Endothelial cell of umbilical vein (primary cell): ENCODE data around the gene CHMP1B. TPM values are rescaled to one million over a fixed set of nuclear protein-coding genes. Genes with fewer than 3 reads are reported as not detected.
A peak's percentile ranks its signal among the peaks of the same experiment; 100 is the strongest.

ENCODE experiments used
- BruUV-seq: library from RNA; stranded (reverse); fragments of 400-500 nt; replicated peaks from 2 replicates; lab custom pipeline; 2021; lab: Mats Ljungman, UMichigan
- CTCF ChIA-PET: fragments of 300-600, 350-600 bp; sonication (Branson Sonifier 250); formaldehyde crosslinking; loops from one replicate; lab custom pipeline; 2021; ENCODE audit warnings: antibody characterized with exemption, inconsistent platforms; lab: Charles Lee
- POLR2A ChIA-PET: fragments of 300-600, 350-600 bp; sonication (Branson Sonifier 250); formaldehyde crosslinking; loops from one replicate; lab custom pipeline; 2021; ENCODE audit warnings: antibody characterized with exemption, inconsistent platforms; lab: Charles Lee
- DNase-seq: peaks from one replicate; pipeline ENCODE4 v3.0.0-alpha.2; 2011; ENCODE audit warnings: low read depth, low spot score
- FAIRE-seq: peaks from 2 replicates; lab custom pipeline; 2011; peaks lifted over from hg19 to GRCh38; lab: Jason Lieb, UNC
- H2AFZ ChIP-seq: 2 replicates; pipeline ENCODE4 v1.6.0; 2012; ENCODE audit warnings: low read depth, low read length, control low read depth, inconsistent platforms
- H3K27ac ChIP-seq: 2 replicates; pipeline ENCODE4 v1.5.1; 2011; ENCODE audit warnings: low read depth, mild to moderate bottlenecking, control low read depth, low read length, moderate library complexity; ENCODE audit not compliant: insufficient read depth
- H3K27me3 ChIP-seq, 2 experiments: 2 replicates each; pipeline versions ENCODE4 v1.6.0 to v1.6.1; 2011; ENCODE audit warnings: low read length in 2 of 2, mixed read lengths in 1 of 2; ENCODE audit not compliant: control insufficient read depth in 2 of 2, insufficient read depth in 2 of 2
- H3K36me3 ChIP-seq, 2 experiments: 2 replicates in 1 of 2; 3 replicates in 1 of 2; pipeline ENCODE4 v1.5.1; 2011; ENCODE audit warnings: low read length in 2 of 2, mild to moderate bottlenecking in 1 of 2, moderate library complexity in 1 of 2; ENCODE audit not compliant: control insufficient read depth in 2 of 2, insufficient read depth in 2 of 2; ENCODE audit errors: extremely low read depth in 1 of 2
- H3K4me1 ChIP-seq: 3 replicates; pipeline ENCODE4 v1.5.1; 2011; ENCODE audit warnings: mild to moderate bottlenecking, low read length; ENCODE audit not compliant: control insufficient read depth, insufficient read depth; ENCODE audit errors: extremely low read depth
- H3K4me2 ChIP-seq: 2 replicates; pipeline ENCODE4 v1.6.1; 2011; ENCODE audit warnings: low read length, control low read depth, mixed read lengths; ENCODE audit not compliant: insufficient read depth
- H3K4me3 ChIP-seq, 3 experiments: fragments of 200-600 bp in 1 of 3; sonication (generic), shearing (Covaris generic) in 1 of 3; replicated peaks in 1 of 3; 2 replicates each; pipeline ENCODE4 v1.5.1; 2011 to 2016; ENCODE audit warnings: control low read depth in 3 of 3, low read length in 3 of 3, mild to moderate bottlenecking in 2 of 3, inconsistent platforms in 1 of 3, low read depth in 1 of 3, moderate library complexity in 1 of 3; ENCODE audit not compliant: insufficient read depth in 1 of 3
- H3K79me2 ChIP-seq: 2 replicates; pipeline ENCODE4 v1.6.0; 2012; ENCODE audit warnings: low read length, inconsistent platforms; ENCODE audit not compliant: control insufficient read depth, insufficient read depth
- H3K9ac ChIP-seq: replicated peaks from 2 replicates; pipeline ENCODE3; 2011; ENCODE audit warnings: low read length, control low read depth; ENCODE audit not compliant: insufficient read depth; ENCODE audit errors: extremely low read depth
- H3K9me1 ChIP-seq: replicated peaks from 3 replicates; pipeline ENCODE4 v1.6.0; 2011; ENCODE audit warnings: mild to moderate bottlenecking, low read length; ENCODE audit not compliant: control insufficient read depth, insufficient read depth; ENCODE audit errors: extremely low read depth
- H3K9me3 ChIP-seq: replicated peaks from 2 replicates; pipeline ENCODE4 v1.5.1; 2012; ENCODE audit warnings: low read length, inconsistent platforms; ENCODE audit not compliant: control insufficient read depth, insufficient read depth
- H4K20me1 ChIP-seq: replicated peaks from 2 replicates; pipeline ENCODE3; 2011; ENCODE audit warnings: mild to moderate bottlenecking, low read length; ENCODE audit not compliant: control insufficient read depth, insufficient read depth; ENCODE audit errors: extremely low read depth
- CTCF ChIP-seq, 2 donors: IDR thresholded peaks; 1 replicate in 1 of 2; 2 replicates in 1 of 2; pipeline ENCODE4 v1.5.1; 2011; ENCODE audit warnings: low read length in 2 of 2, mild to moderate bottlenecking in 2 of 2, moderate library complexity in 2 of 2, control low read depth in 1 of 2, inconsistent platforms in 1 of 2, low read depth in 1 of 2; ENCODE audit not compliant: insufficient read depth in 1 of 2; ENCODE audit errors: extremely low read depth in 1 of 2
- EZH2 ChIP-seq: IDR thresholded peaks from 2 replicates; pipeline ENCODE4 v1.6.1; 2012; ENCODE audit warnings: borderline replicate concordance, low read depth, mild to moderate bottlenecking, moderate library complexity, low read length, inconsistent platforms; ENCODE audit not compliant: severe bottlenecking
- FOS ChIP-seq: IDR thresholded peaks from 2 replicates; pipeline ENCODE4 v1.6.1; 2011; ENCODE audit warnings: mild to moderate bottlenecking, low read length, moderate library complexity, borderline replicate concordance; ENCODE audit not compliant: insufficient read depth
- GATA2 ChIP-seq: IDR thresholded peaks from 2 replicates; pipeline ENCODE4 v1.7.0; 2011; ENCODE audit warnings: low read depth, mild to moderate bottlenecking, moderate library complexity, mixed read lengths, low read length; ENCODE audit not compliant: insufficient read length, insufficient read depth
- MAX ChIP-seq: IDR thresholded peaks from 2 replicates; pipeline ENCODE4 v1.6.1; 2011; ENCODE audit not compliant: insufficient read depth, insufficient read length
- MYC ChIP-seq: IDR thresholded peaks from one replicate; pipeline ENCODE4 v1.6.1; 2011; ENCODE audit warnings: mild to moderate bottlenecking, low read depth, low read length
- POLR2A ChIP-seq: IDR thresholded peaks from 2 replicates; pipeline ENCODE4 v1.6.1; 2012; ENCODE audit warnings: low read depth, mild to moderate bottlenecking, control low read depth, low read length
- POLR2AphosphoS5 ChIP-seq: IDR thresholded peaks from 2 replicates; pipeline ENCODE4 v1.6.1; 2012; ENCODE audit warnings: low read depth, mild to moderate bottlenecking, control low read depth, low read length, moderate library complexity; ENCODE audit not compliant: insufficient read depth
- dilution Hi-C: fragments of 300-500 bp; cut with MboI; formaldehyde crosslinking; loops from one replicate; pipeline ENCODE4 v1.15.0; 2019; ENCODE audit warnings: low sequenced_read_pairs; ENCODE audit not compliant: extremely low pct_ligation_motif_present
- intact Hi-C: fragments of 100-400 bp; cut with micrococcal nuclease; formaldehyde crosslinking; loops from one replicate; pipeline ENCODE4 v1.10.0; 2022
- polyA plus RNA-seq, 4 experiments: library from polyadenylated mRNA; depleted of rRNA in 3 of 4; stranded (reverse) in 3 of 4; unstranded in 1 of 4; fragments of >200 nt; gene quantifications; 2 replicates each; pipeline versions ENCODE4 v1.2.1 to v1.2.3, GENCODE V29; 2011 to 2012; ENCODE audit warnings: missing spikeins in 1 of 4
- total RNA-seq: library from RNA; stranded (reverse); gene quantifications from 2 replicates; pipeline ENCODE4 v1.2.3, GENCODE V29; 2021

The CHMP1B gene
- total and polyA plus RNA-seq, 2 donors (not counting 3 experiments of a cell fraction or from before 2014, with no cell fraction given), result 24.0 to 27.0 TPM

GRCh38 chr18:11882636-11883035, 31.4 kb downstream of the CHMP1B start:
- H3K27me3 ChIP-seq, result no peaks in the 10 kb centered on the region
- FAIRE-seq, result peak; percentile 24
- no peaks in the 10 kb centered on the region for H4K20me1 ChIP-seq
- no TSS peak for BruUV-seq
- no peak overlapping the region for H3K27ac ChIP-seq
- intact Hi-C loops (no loop called here), dilution Hi-C loops (no loop called here)
- POLR2A ChIA-PET, result no interaction called here
- H3K9ac ChIP-seq, result no peak overlapping the region
- H3K79me2 ChIP-seq, result no peaks in the 10 kb centered on the region
- TF ChIP-seq CTCF (IDR thresholded peaks at IDR 0.05; ENCODE audit: extremely low read depth in 1 of 2, insufficient read depth in 1 of 2, low read depth in 1 of 2, low read length in 2 of 2), result no peak
- no peak for TF ChIP-seq FOS
- TF ChIP-seq EZH2, result no peak
- no peak for TF ChIP-seq GATA2
- TF ChIP-seq POLR2AphosphoS5, result no peak
- TF ChIP-seq POLR2A, result no peak
- no peak for TF ChIP-seq MAX
- no peak for TF ChIP-seq MYC
- H3K9me1 ChIP-seq, result no peaks in the 10 kb centered on the region
- no peak for DNase-seq
- no peak overlapping the region for H2AFZ ChIP-seq
- H3K36me3 ChIP-seq, result no peaks in the 10 kb centered on the region
- H3K9me3 ChIP-seq, result no peaks in the 10 kb centered on the region
- CTCF ChIA-PET, result no interaction called here
- no peak overlapping the region for H3K4me2 ChIP-seq
- H3K4me1 ChIP-seq, result no peaks in the 10 kb centered on the region
- H3K4me3 ChIP-seq, result no peak overlapping the region
